A549 (cell line): ENCODE data around the gene SPRYD3. TPM values are rescaled to one million over a fixed set of nuclear protein-coding genes. Genes with fewer than 3 reads are reported as not detected.

Experiments
- ATAC-seq, 2 experiments: fragments of 200-7000 bp in 1 of 2; fragments of >200 bp in 1 of 2; cut with Nextera tagmentation in 1 of 2; cut with Tn5 transposase in 1 of 2; 3 replicates each; pipeline versions ENCODE4 v1.8.0 to v1.9.1; 2018 to 2020; ENCODE audit warnings: mild to moderate bottlenecking in 1 of 2, moderate library complexity in 1 of 2
- CTCF ChIA-PET: fragments of 300-600 bp; sonication (Branson Sonifier 250); formaldehyde crosslinking; extraction: SDS; loops from one replicate; lab custom pipeline; 2021; ENCODE audit warnings: antibody characterized with exemption, inconsistent platforms; lab: Yijun Ruan, JAX
- POLR2A ChIA-PET: fragments of 350-600 bp; formaldehyde crosslinking; extraction: SDS; loops from one replicate; lab custom pipeline; 2021; ENCODE audit warnings: antibody characterized with exemption, inconsistent platforms; lab: Yijun Ruan, JAX
- DNase-seq, 2 experiments: peaks; one replicate each; pipeline versions ENCODE4 v3.0.0 to v3.0.0-alpha.2; 2011 to 2016; ENCODE audit warnings: low read depth in 1 of 2, low spot score in 1 of 2
- FAIRE-seq: peaks from 2 replicates; lab custom pipeline; 2011; peaks lifted over from hg19 to GRCh38; lab: Jason Lieb, UNC
- H3K27ac ChIP-seq, 2 experiments: fragments of >200 bp; sonication (Bioruptor Twin); formaldehyde crosslinking; 3 replicates each; pipeline ENCODE4 v1.5.1; 2016 to 2017
- H3K4me1 ChIP-seq: fragments of >200 bp; sonication (Bioruptor Twin); formaldehyde crosslinking; 3 replicates; pipeline ENCODE4 v1.6.1; 2016
- H3K4me2 ChIP-seq: fragments of >200 bp; sonication (Bioruptor Twin); formaldehyde crosslinking; 3 replicates; pipeline ENCODE4 v1.6.1; 2016
- H3K4me3 ChIP-seq: fragments of >200 bp; sonication (Bioruptor Twin); formaldehyde crosslinking; 3 replicates; pipeline ENCODE4 v1.5.1; 2016
- H3K9me3 ChIP-seq: fragments of >200 bp; sonication (Bioruptor Twin); formaldehyde crosslinking; 3 replicates; pipeline ENCODE4 v1.6.1; 2016
- BCL3 ChIP-seq: fragments of >200 bp; sonication (Bioruptor Twin); formaldehyde crosslinking; IDR thresholded peaks from 3 replicates; pipeline ENCODE4 v1.6.1; 2016
- EP300 ChIP-seq, 2 experiments: fragments of >200 bp; sonication (Bioruptor Twin); formaldehyde crosslinking; IDR thresholded peaks; 2 replicates in 1 of 2; 3 replicates in 1 of 2; pipeline ENCODE4 v1.6.1; 2016 to 2017
- FOSL2 ChIP-seq, 2 experiments: fragments of 450-650 bp in 1 of 2; fragments of >200 bp in 1 of 2; sonication (Bioruptor Twin) in 1 of 2; formaldehyde crosslinking; IDR thresholded peaks; 2 replicates each; pipeline versions ENCODE4 v1.5.0 to v1.6.1; 2016 to 2020; ENCODE audit warnings: mild to moderate bottlenecking in 1 of 2, moderate library complexity in 1 of 2
- JUN ChIP-seq, 2 experiments: fragments of >200 bp; sonication (Bioruptor Twin); formaldehyde crosslinking; IDR thresholded peaks; 2 replicates in 1 of 2; 3 replicates in 1 of 2; pipeline ENCODE4 v1.6.1; 2016 to 2017
- KDM1A ChIP-seq: fragments of 200-600 bp; sonication (generic); IDR thresholded peaks from 2 replicates; pipeline ENCODE4 v1.6.1; 2016; ENCODE audit warnings: low read depth, mild to moderate bottlenecking
- NPAS2 ChIP-seq: fragments of 250-450 bp; sonication (Bioruptor Pico); IDR thresholded peaks from 2 replicates; pipeline ENCODE4 v1.8.0; 2022; ENCODE audit warnings: mild to moderate bottlenecking, moderate library complexity, borderline replicate concordance
- PBX3 ChIP-seq: IDR thresholded peaks from 2 replicates; pipeline ENCODE4 v1.6.1; 2012
- POLR2AphosphoS2 ChIP-seq: conservative IDR thresholded peaks from 2 replicates; pipeline ENCODE4 v1.6.1; 2012; ENCODE audit warnings: low read length, improper control_type of control experiment, inconsistent platforms
- REST ChIP-seq: fragments of 200-600 bp; sonication (generic); IDR thresholded peaks from 2 replicates; pipeline ENCODE4 v1.6.1; 2016; ENCODE audit warnings: antibody characterized with exemption, mild to moderate bottlenecking, moderate library complexity
- WGBS: methylation state at CpG from one replicate; pipeline ENCODE4 v1.1.6; 2017; ENCODE audit errors: missing lambda C conversion rate; 5-methylcytosine and 5-hydroxymethylcytosine counted together
- polyA plus RNA-seq, 4 experiments: library from polyadenylated mRNA; depleted of rRNA in 3 of 4; stranded (reverse); fragments of >200 nt; fragmentation: RNase III in 1 of 4; extraction: RNeasy Plus Mini Kit Qiagen cat#74134 plus additional on column Dnase treatment in 1 of 4; gene quantifications; 2 replicates in 3 of 4; 3 replicates in 1 of 4; pipeline ENCODE4 v1.2.3, GENCODE V29; 2011 to 2017

Gene SPRYD3
- polyA plus RNA-seq, 2 of the 4 experiments (the other 2 are of a cell fraction), result 17.3 to 26.8 TPM

- TF ChIP-seq JUN (IDR thresholded peaks at IDR 0.05) (no peak), NPAS2 (no peak)
These were observed 12.9 kb downstream of the SPRYD3 start (continued) for GRCh38 chr12:53065975-53066931.

- Histone ChIP-seq H3K4me1 (peaks cover 43% of the 10 kb centered on the region), H3K4me2 (no peak overlapping the region), H3K27ac (peak overlapping the region in 1 of 2 experiments; percentile 87; a peak in 3 of 6 replicates), H3K4me3 (no peak overlapping the region), H3K9me3 (no peaks in the 10 kb centered on the region)
- no peak for DNase-seq
- FAIRE-seq, result no peak
- peak in 1 of 2 experiments; percentile 1; a peak in 2 of 6 replicates for ATAC-seq
- ChIA-PET CTCF (interaction anchor here (0.6 to 45.5 kb wide), 56 partner anchors 15 to 428 kb away, joined by 3 to 1424 read pairs (median 6); partner anchors contain the start of genes AAAS, CSAD, EIF4B and ESPL1), POLR2A (interaction anchor here (0.7 to 3.2 kb wide), 12 partner anchors 8 to 230 kb away, joined by 3 to 29 read pairs (median 4); partner anchors contain the start of genes CSAD, IGFBP6, PFDN5 and SPRYD3)
- WGBS, result 59% methylated on average over 7 of the region's 7 CpGs
- no peak for TF ChIP-seq BCL3
- TF ChIP-seq KDM1A, result no peak
- TF ChIP-seq EP300 (IDR thresholded peaks at IDR 0.05), result no peak
- no peak for TF ChIP-seq REST
- TF ChIP-seq FOSL2 (IDR thresholded peaks at IDR 0.05), result no peak
- no peak for TF ChIP-seq FOSL2 (CRISPR knock-in tag; IDR thresholded peaks at IDR 0.05)
- no peak for TF ChIP-seq POLR2AphosphoS2
These were observed 13.7 kb downstream of the SPRYD3 start for GRCh38 chr12:53065470-53065869.

- ChIA-PET CTCF (interaction anchor here (0.6 to 45.5 kb wide), 32 partner anchors 15 to 284 kb away, joined by 3 to 1424 read pairs (median 7); partner anchors contain the start of genes AAAS, CSAD, ESPL1 and IGFBP6), POLR2A (interaction anchor here (0.7 to 3.2 kb wide), 7 partner anchors 9 to 133 kb away, joined by 3 to 29 read pairs (median 5); partner anchors contain the start of genes CSAD, IGFBP6, SPRYD3 and ZNF740)
- no peak for TF ChIP-seq BCL3
- TF ChIP-seq PBX3, result no peak
- TF ChIP-seq POLR2AphosphoS2, result peak; percentile 78
- no peak overlapping the region for H3K4me3 ChIP-seq
- DNase-seq, result no peak
- peak overlapping the region in 1 of 2 experiments; percentile 18; a peak in 1 of 6 replicates for H3K27ac ChIP-seq
- peaks cover 43% of the 10 kb centered on the region for H3K4me1 ChIP-seq
- H3K4me2 ChIP-seq, result no peak overlapping the region
- ATAC-seq, result no peak
- WGBS, result 91% methylated on average over 11 of the region's 11 CpGs
- FAIRE-seq, result no peak
- H3K9me3 ChIP-seq, result no peaks in the 10 kb centered on the region
These were observed 14.4 kb downstream of the SPRYD3 start for GRCh38 chr12:53064613-53065436.
